Caco-2 (cell line): ENCODE measurements around the gene ADARB2. TPM values are rescaled to one million over a fixed set of nuclear protein-coding genes. Genes with fewer than 3 reads are reported as not detected.

Experiments
- BruUV-seq: library from RNA; stranded (reverse); fragments of 400-500 nt; replicated peaks from 2 replicates; lab custom pipeline; 2021; lab: Mats Ljungman, UMichigan
- CTCF ChIA-PET: fragments of 300-600 bp; sonication (Branson Sonifier 250); formaldehyde crosslinking; loops from one replicate; lab custom pipeline; 2022; ENCODE audit warnings: antibody characterized with exemption; lab: Charles Lee
- POLR2A ChIA-PET: fragments of 300-600 bp; sonication (Branson Sonifier 250); formaldehyde crosslinking; loops from one replicate; lab custom pipeline; 2022; ENCODE audit warnings: antibody characterized with exemption; lab: Charles Lee
- DNase-seq, 2 experiments: peaks; one replicate each; pipeline versions ENCODE4 v3.0.0 to v3.0.0-alpha.2; 2020 to 2022
- H3K27me3 ChIP-seq: replicated peaks from 2 replicates; pipeline ENCODE4 v1.6.0; 2011; ENCODE audit warnings: low read length; ENCODE audit not compliant: control insufficient read depth, insufficient read depth
- H3K36me3 ChIP-seq: 2 replicates; pipeline ENCODE4 v1.5.1; 2011; ENCODE audit warnings: low read length; ENCODE audit not compliant: control insufficient read depth, insufficient read depth
- H3K4me1 ChIP-seq: fragments of 250-450 bp; sonication (Bioruptor Pico); 2 replicates; pipeline ENCODE4 v1.5.1; 2020; ENCODE audit warnings: mild to moderate bottlenecking
- H3K4me3 ChIP-seq: 2 replicates; pipeline ENCODE4 v1.5.1; 2011; ENCODE audit warnings: low read depth, mild to moderate bottlenecking, control low read depth, low read length
- H3K9me3 ChIP-seq: fragments of 250-450 bp; sonication (Bioruptor Pico); 2 replicates; pipeline ENCODE4 v1.5.1; 2020; ENCODE audit warnings: mild to moderate bottlenecking, moderate library complexity
- H3K27ac Mint-ChIP-seq: one replicate; pipeline ENCODE4 v1.8.0; 2022; ENCODE audit warnings: mixed read lengths; ENCODE audit not compliant: unreplicated experiment
- H3K27me3 Mint-ChIP-seq: one replicate; pipeline ENCODE4 v1.8.0; 2022; ENCODE audit warnings: mixed read lengths; ENCODE audit not compliant: insufficient read depth, unreplicated experiment
- H3K36me3 Mint-ChIP-seq: one replicate; pipeline ENCODE4 v1.8.0; 2022; ENCODE audit warnings: mild to moderate bottlenecking, mixed read lengths; ENCODE audit not compliant: insufficient read depth, unreplicated experiment
- H3K4me1 Mint-ChIP-seq: one replicate; pipeline ENCODE4 v1.8.0; 2022; ENCODE audit warnings: low read depth, mixed read lengths; ENCODE audit not compliant: unreplicated experiment
- H3K4me3 Mint-ChIP-seq: one replicate; pipeline ENCODE4 v1.8.0; 2022; ENCODE audit warnings: mild to moderate bottlenecking, moderate library complexity, mixed read lengths; ENCODE audit not compliant: unreplicated experiment
- H3K9me3 Mint-ChIP-seq: one replicate; pipeline ENCODE4 v1.8.0; 2022; ENCODE audit warnings: mixed read lengths; ENCODE audit not compliant: unreplicated experiment
- intact Hi-C: fragments of 100-400 bp; cut with micrococcal nuclease; formaldehyde crosslinking; loops from one replicate; pipeline ENCODE4 v1.10.0; 2022; ENCODE audit not compliant: unreplicated experiment
- total RNA-seq: library from RNA; stranded (reverse); gene quantifications from 2 replicates; pipeline ENCODE4 v1.2.3, GENCODE V29; 2022
- TF ChIP-seq, protein P1 (sequence below), 2 experiments: fragments of 200-600 bp in 1 of 2; IDR thresholded peaks; 1 replicate in 1 of 2; 2 replicates in 1 of 2; pipeline versions ENCODE4 v1.5.1 to v1.8.0; 2011 to 2022; ENCODE audit warnings: antibody characterized with exemption in 1 of 2, control low read depth in 1 of 2, inconsistent platforms in 1 of 2, low read depth in 1 of 2, low read length in 1 of 2, mild to moderate bottlenecking in 1 of 2, moderate library complexity in 1 of 2; ENCODE audit not compliant: insufficient read depth in 1 of 2, severe bottlenecking in 1 of 2, unreplicated experiment in 1 of 2

The ADARB2 gene
- total RNA-seq, 1 experiment from 2014 or later, result 0.27 TPM

- no peaks in the 10 kb centered on the region for H3K4me1 Mint-ChIP-seq
- intact Hi-C loops, result no loop called here
- no peaks in the 10 kb centered on the region for H3K36me3 Mint-ChIP-seq
- BruUV-seq, result no TSS peak
- no peak overlapping the region for H3K4me3 Mint-ChIP-seq
- ChIA-PET CTCF (no interaction called here), POLR2A (no interaction called here)
- H3K27ac Mint-ChIP-seq, result no peak overlapping the region
- no peaks in the 10 kb centered on the region; the same call in 1 of the 2 replicates for H3K27me3 ChIP-seq
- H3K27me3 Mint-ChIP-seq, result peaks cover 27% of the 10 kb centered on the region
- DNase-seq, result no peak
- H3K36me3 ChIP-seq, result no peaks in the 10 kb centered on the region
- H3K4me1 ChIP-seq, result no peaks in the 10 kb centered on the region
- H3K9me3 ChIP-seq, result 0 out of 2 replicates have a peak, but pooled peaks cover 3% of the 10 kb centered on the region
- TF ChIP-seq, protein P1, sequence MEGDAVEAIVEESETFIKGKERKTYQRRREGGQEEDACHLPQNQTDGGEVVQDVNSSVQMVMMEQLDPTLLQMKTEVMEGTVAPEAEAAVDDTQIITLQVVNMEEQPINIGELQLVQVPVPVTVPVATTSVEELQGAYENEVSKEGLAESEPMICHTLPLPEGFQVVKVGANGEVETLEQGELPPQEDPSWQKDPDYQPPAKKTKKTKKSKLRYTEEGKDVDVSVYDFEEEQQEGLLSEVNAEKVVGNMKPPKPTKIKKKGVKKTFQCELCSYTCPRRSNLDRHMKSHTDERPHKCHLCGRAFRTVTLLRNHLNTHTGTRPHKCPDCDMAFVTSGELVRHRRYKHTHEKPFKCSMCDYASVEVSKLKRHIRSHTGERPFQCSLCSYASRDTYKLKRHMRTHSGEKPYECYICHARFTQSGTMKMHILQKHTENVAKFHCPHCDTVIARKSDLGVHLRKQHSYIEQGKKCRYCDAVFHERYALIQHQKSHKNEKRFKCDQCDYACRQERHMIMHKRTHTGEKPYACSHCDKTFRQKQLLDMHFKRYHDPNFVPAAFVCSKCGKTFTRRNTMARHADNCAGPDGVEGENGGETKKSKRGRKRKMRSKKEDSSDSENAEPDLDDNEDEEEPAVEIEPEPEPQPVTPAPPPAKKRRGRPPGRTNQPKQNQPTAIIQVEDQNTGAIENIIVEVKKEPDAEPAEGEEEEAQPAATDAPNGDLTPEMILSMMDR (IDR thresholded peaks at IDR 0.05; ENCODE audit: insufficient read depth in 1 of 2, low read depth in 1 of 2, low read length in 1 of 2, severe bottlenecking in 1 of 2, unreplicated experiment in 1 of 2), result no peak
- H3K9me3 Mint-ChIP-seq, result no peaks in the 10 kb centered on the region
- no peak overlapping the region for H3K4me3 ChIP-seq
Observed at GRCh38 chr10:1595726-1596125, 141.6 kb downstream of the ADARB2 start.

GRCh38 chr10:1595242-1595600 lies 142.1 kb downstream of the ADARB2 start:
- H3K36me3 ChIP-seq, result no peaks in the 10 kb centered on the region
- H3K27me3 ChIP-seq, result no peaks in the 10 kb centered on the region; the same call in 1 of the 2 replicates
- H3K4me3 ChIP-seq, result no peak overlapping the region
- Mint-ChIP-seq H3K36me3 (no peaks in the 10 kb centered on the region), H3K9me3 (no peaks in the 10 kb centered on the region), H3K4me3 (no peak overlapping the region), H3K27ac (no peak overlapping the region), H3K4me1 (no peaks in the 10 kb centered on the region), H3K27me3 (peaks cover 31% of the 10 kb centered on the region)
- DNase-seq, result no peak
- TF ChIP-seq, protein P1 (IDR thresholded peaks at IDR 0.05; ENCODE audit: insufficient read depth in 1 of 2, low read depth in 1 of 2, low read length in 1 of 2, severe bottlenecking in 1 of 2, unreplicated experiment in 1 of 2), result no peak
- CTCF ChIA-PET, result no interaction called here
- 0 out of 2 replicates have a peak, but pooled peaks cover 3% of the 10 kb centered on the region for H3K9me3 ChIP-seq
- BruUV-seq, result no TSS peak
- H3K4me1 ChIP-seq, result no peaks in the 10 kb centered on the region
- intact Hi-C loops, result no loop called here
- POLR2A ChIA-PET, result no interaction called here

- Histone ChIP-seq H3K27me3 (no peaks in the 10 kb centered on the region; the same call in 1 of the 2 replicates), H3K4me1 (no peaks in the 10 kb centered on the region), H3K4me3 (no peak overlapping the region), H3K36me3 (no peaks in the 10 kb centered on the region), H3K9me3 (0 out of 2 replicates have a peak, but pooled peaks cover 3% of the 10 kb centered on the region)
- Mint-ChIP-seq H3K36me3 (no peaks in the 10 kb centered on the region), H3K4me3 (no peak overlapping the region), H3K9me3 (no peaks in the 10 kb centered on the region), H3K27ac (no peak overlapping the region), H3K4me1 (no peaks in the 10 kb centered on the region), H3K27me3 (peaks cover 31% of the 10 kb centered on the region)
- DNase-seq, result no peak
- intact Hi-C loops, result no loop called here
- TF ChIP-seq, protein P1 (IDR thresholded peaks at IDR 0.05; ENCODE audit: insufficient read depth in 1 of 2, low read depth in 1 of 2, low read length in 1 of 2, severe bottlenecking in 1 of 2, unreplicated experiment in 1 of 2), result no peak
- ChIA-PET POLR2A (no interaction called here), CTCF (no interaction called here)
- BruUV-seq, result no TSS peak
Observed at GRCh38 chr10:1594372-1595241, 142.7 kb downstream of the ADARB2 start.
